AG09319 (cell line): ENCODE data around the gene LRRC55.

Experiments
- DNase-seq: peaks from one replicate; pipeline ENCODE4 v3.0.0-alpha.2; 2010; ENCODE audit warnings: low read depth; ENCODE audit errors: extremely low read depth
- CTCF ChIP-seq: IDR thresholded peaks from 2 replicates; pipeline ENCODE4 v1.5.1; 2011; ENCODE audit warnings: low read depth, mild to moderate bottlenecking, inconsistent platforms, low read length, moderate library complexity

The LRRC55 gene

GRCh38 chr11:57144075-57144474, 37.7 kb upstream of the LRRC55 start:
- no peak for TF ChIP-seq CTCF
- no peak for DNase-seq

- no peak for TF ChIP-seq CTCF
- DNase-seq, result no peak
Observed at GRCh38 chr11:57144531-57145320, 37.0 kb upstream of the LRRC55 start.

- no peak for TF ChIP-seq CTCF
- DNase-seq, result no peak
Observed at GRCh38 chr11:57146301-57146700, 35.5 kb upstream of the LRRC55 start.

GRCh38 chr11:57148621-57149020, 33.1 kb upstream of the LRRC55 start:
- no peak for TF ChIP-seq CTCF
- DNase-seq, result no peak

GRCh38 chr11:57150454-57150917, 31.3 kb upstream of the LRRC55 start:
- DNase-seq, result no peak

GRCh38 chr11:57152134-57152533, 29.6 kb upstream of the LRRC55 start:
- DNase-seq, result no peak
- TF ChIP-seq CTCF, result no peak

More at GRCh38 chr11:57150454-57150917, 31.3 kb upstream of the LRRC55 start:
- TF ChIP-seq CTCF, result no peak

GRCh38 chr11:57153448-57153847, 28.3 kb upstream of the LRRC55 start:
- TF ChIP-seq CTCF, result no peak

More at GRCh38 chr11:57153448-57153847, 28.3 kb upstream of the LRRC55 start:
- DNase-seq, result no peak
